ENCODE measurements around the gene RABAC1.

RABAC1 gene

DNA sequence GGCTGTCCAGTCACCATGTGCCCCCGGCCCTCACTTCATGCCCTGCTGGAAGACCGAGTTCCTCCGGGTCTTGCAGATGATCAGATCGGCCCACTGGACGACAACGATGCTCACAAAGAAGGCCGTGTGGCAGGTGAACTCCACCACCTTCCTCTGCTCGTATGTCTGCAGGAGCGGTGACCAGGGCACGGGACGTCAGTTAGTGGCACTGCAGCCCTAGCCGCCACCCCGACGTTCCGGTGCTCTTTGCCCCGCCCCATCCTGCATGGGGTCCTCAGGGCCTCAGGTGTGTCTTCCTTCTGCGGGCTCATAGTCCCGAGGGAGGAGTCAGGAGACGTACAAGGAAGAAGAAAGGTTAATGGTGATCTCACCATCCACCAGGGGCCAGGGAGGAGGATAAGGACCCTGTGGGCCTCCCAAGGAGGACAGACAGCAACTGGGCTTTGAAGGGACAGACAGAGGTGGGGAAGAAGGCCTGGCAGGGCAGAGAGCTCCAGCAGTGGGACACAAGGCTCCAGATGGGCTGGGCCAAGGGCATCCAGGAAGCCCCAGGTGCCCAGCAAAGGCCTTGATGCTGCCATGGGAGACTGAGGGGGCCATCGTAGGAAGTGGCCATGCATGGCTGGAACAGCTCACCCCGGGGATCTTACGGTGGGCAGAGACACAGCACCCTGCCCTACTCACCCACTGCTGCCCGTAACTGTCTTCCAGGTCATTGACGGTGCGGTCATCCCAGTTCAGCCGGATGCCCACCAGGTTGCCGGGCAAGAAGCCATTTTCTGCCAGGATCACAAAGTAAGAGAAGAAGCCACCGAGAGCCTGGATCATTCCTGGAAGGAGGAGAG is 9.9 kb upstream of the RABAC1 start:
- no peak overlapping the region for H3K27ac Mint-ChIP-seq

DNA sequence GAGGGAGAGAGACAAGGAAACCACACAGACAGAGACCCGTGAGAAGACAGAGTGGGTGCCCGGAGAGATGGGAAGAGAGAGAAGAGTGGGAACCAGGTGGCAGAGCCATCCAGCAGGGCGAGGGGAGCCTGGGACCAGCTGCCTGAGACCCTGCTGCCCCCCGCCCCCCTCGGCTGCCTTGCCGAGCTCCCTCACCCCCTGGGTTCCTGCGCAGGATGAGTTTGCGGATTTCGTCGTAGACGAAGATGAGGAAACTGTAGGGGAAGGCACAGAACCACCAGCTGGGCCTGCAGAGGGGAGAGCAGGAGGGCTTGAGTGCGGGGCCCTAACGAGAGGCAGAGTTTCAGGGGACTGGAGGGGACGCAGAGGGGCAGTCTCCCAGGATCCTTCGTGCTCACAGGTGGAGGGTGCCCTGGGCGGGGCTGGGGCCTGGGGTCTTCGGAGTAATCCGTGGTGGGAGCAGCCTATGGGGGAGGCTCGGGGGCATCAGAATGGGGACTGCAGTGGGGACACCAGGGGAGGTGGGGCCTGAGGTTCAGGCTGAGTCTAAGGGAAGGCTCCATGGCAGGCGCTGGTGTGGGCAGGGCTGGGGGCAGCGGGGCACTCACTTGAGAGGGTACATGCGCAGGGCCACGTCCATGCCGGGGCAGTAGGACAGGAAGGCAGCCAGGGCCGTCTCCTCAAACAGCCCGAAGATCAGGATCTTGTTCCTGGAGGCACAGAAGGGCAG is 8.1 kb upstream of the RABAC1 start:
- Mint-ChIP-seq H3K27me3 (ENCODE audit: low read depth, poor library complexity) (peaks cover 8% of the 10 kb centered on the region), H3K36me3 (ENCODE audit: low read depth) (no peaks in the 10 kb centered on the region), H3K4me1 (peaks cover 8% of the 10 kb centered on the region), H3K4me3 (no peak overlapping the region), H3K27ac (no peak overlapping the region), H3K9me3 (no peaks in the 10 kb centered on the region)
- DNase-seq, result no peak
- no peak for TF ChIP-seq CTCF (IDR thresholded peaks at IDR 0.05)

More for the DNA sequence above, 9.9 kb upstream of the RABAC1 start:
- no peaks in the 10 kb centered on the region for H3K36me3 Mint-ChIP-seq (ENCODE audit: low read depth)
- H3K4me3 Mint-ChIP-seq, result no peak overlapping the region
- no peaks in the 10 kb centered on the region for H3K9me3 Mint-ChIP-seq
- DNase-seq, result no peak
- no peak for TF ChIP-seq CTCF (IDR thresholded peaks at IDR 0.05)
- peaks cover 8% of the 10 kb centered on the region for H3K4me1 Mint-ChIP-seq
- peaks cover 10% of the 10 kb centered on the region for H3K27me3 Mint-ChIP-seq (ENCODE audit: low read depth, poor library complexity)

DNA sequence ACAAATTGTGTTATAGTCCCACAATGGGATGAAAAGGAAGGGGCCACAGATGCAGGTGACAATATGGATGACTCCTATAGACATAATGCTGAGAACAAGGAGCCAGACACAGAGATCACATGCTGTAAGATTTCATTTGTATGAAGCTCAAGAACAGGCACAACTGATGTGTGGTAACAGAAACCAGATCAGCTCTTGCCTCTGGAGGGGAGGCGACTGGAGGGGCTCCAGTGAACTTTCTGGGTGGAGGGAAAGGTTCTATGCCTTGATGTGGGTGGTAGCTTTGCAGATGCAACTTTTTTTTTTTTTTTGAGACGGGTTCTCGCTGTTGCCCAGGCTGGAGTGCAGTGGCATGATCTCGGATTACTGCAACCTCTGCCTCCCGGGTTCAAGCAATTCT is 6.0 kb upstream of the RABAC1 start:
- H3K27me3 Mint-ChIP-seq (ENCODE audit: low read depth, poor library complexity), result no peaks in the 10 kb centered on the region
- H3K4me1 Mint-ChIP-seq, result peaks cover 9% of the 10 kb centered on the region
- no peak overlapping the region for H3K27ac Mint-ChIP-seq
- no peak for TF ChIP-seq CTCF (IDR thresholded peaks at IDR 0.05)
- no peaks in the 10 kb centered on the region for H3K9me3 Mint-ChIP-seq
- no peak overlapping the region for H3K4me3 Mint-ChIP-seq
- no peak for DNase-seq
- H3K36me3 Mint-ChIP-seq (ENCODE audit: low read depth), result no peaks in the 10 kb centered on the region

GRCh38 chr19:41960973-41961372 is 1.9 kb upstream of the RABAC1 start:
- no peak for TF ChIP-seq CTCF (IDR thresholded peaks at IDR 0.05)
- H3K36me3 Mint-ChIP-seq (ENCODE audit: low read depth), result no peaks in the 10 kb centered on the region
- peak overlapping the region; percentile 70 for H3K4me3 Mint-ChIP-seq
- H3K4me1 Mint-ChIP-seq, result peaks cover 30% of the 10 kb centered on the region
- H3K27me3 Mint-ChIP-seq (ENCODE audit: low read depth, poor library complexity), result no peaks in the 10 kb centered on the region
- no peak for DNase-seq
- H3K9me3 Mint-ChIP-seq, result no peaks in the 10 kb centered on the region
- H3K27ac Mint-ChIP-seq, result peak overlapping the region; percentile 64

- no peaks in the 10 kb centered on the region for H3K36me3 Mint-ChIP-seq (ENCODE audit: low read depth)
- DNase-seq, result peak; percentile 92
- no peaks in the 10 kb centered on the region for H3K9me3 Mint-ChIP-seq
- no peak overlapping the region for H3K27ac Mint-ChIP-seq
- H3K27me3 Mint-ChIP-seq (ENCODE audit: low read depth, poor library complexity), result peaks cover 6% of the 10 kb centered on the region
- H3K4me1 Mint-ChIP-seq, result peaks cover 27% of the 10 kb centered on the region
- TF ChIP-seq CTCF (IDR thresholded peaks at IDR 0.05), result no peak
- H3K4me3 Mint-ChIP-seq, result peak overlapping the region; percentile 96
Measured at GRCh38 chr19:41958367-41959055, 610 bp downstream of the RABAC1 start.

Measured in nephron progenitor cell (in vitro differentiated cells).